Common myeloid progenitor, CD34-positive (primary cell): ENCODE measurements around the gene RUNX2.

Experiments used
- CTCF ChIA-PET: fragments of 350-600 bp; sonication (Branson Sonifier 250); formaldehyde crosslinking; loops from one replicate; lab custom pipeline; 2021; ENCODE audit warnings: antibody characterized with exemption; lab: Charles Lee
- POLR2A ChIA-PET: fragments of 350-600 bp; sonication (Branson Sonifier 250); formaldehyde crosslinking; loops from one replicate; lab custom pipeline; 2021; ENCODE audit warnings: antibody characterized with exemption; lab: Charles Lee
- DNase-seq, 3 donors: peaks; one replicate each; pipeline versions ENCODE4 v3.0.0 to v3.0.0-alpha.2; 2013
- H3K27ac ChIP-seq, 2 experiments: 1 replicate in 1 of 2; 2 replicates in 1 of 2; pipeline ENCODE4 v1.7.0; 2013; ENCODE audit warnings: inconsistent platforms in 2 of 2, low read length in 2 of 2, mild to moderate bottlenecking in 2 of 2, low read depth in 1 of 2, moderate library complexity in 1 of 2; ENCODE audit not compliant: severe bottlenecking in 2 of 2, insufficient read depth in 1 of 2, poor library complexity in 1 of 2
- H3K27me3 ChIP-seq, 5 experiments: replicated peaks in 2 of 5; 1 replicate in 3 of 5; 2 replicates in 2 of 5; pipeline versions ENCODE4 v1.6.1 to v1.7.0; 2013; ENCODE audit warnings: low read length in 4 of 5, mild to moderate bottlenecking in 2 of 5, moderate library complexity in 2 of 5, inconsistent platforms in 1 of 5; ENCODE audit not compliant: insufficient read depth in 5 of 5, control insufficient read depth in 4 of 5
- H3K36me3 ChIP-seq, 4 experiments: 1 replicate in 2 of 4; 2 replicates in 2 of 4; pipeline versions ENCODE4 v1.6.1 to v1.7.0; 2013; ENCODE audit warnings: low read length in 3 of 4, control low read depth in 1 of 4, mild to moderate bottlenecking in 1 of 4; ENCODE audit not compliant: control insufficient read depth in 4 of 4, insufficient read depth in 4 of 4
- H3K4me1 ChIP-seq, 4 experiments: 1 replicate in 3 of 4; 2 replicates in 1 of 4; pipeline versions ENCODE4 v1.6.1 to v1.7.1; 2013; ENCODE audit warnings: low read length in 3 of 4, mild to moderate bottlenecking in 3 of 4, control low read depth in 1 of 4, inconsistent platforms in 1 of 4, moderate library complexity in 1 of 4; ENCODE audit not compliant: control insufficient read depth in 4 of 4, insufficient read depth in 4 of 4; ENCODE audit errors: control extremely low read depth in 1 of 4
- H3K4me3 ChIP-seq, 7 experiments: 1 replicate in 4 of 7; 2 replicates in 3 of 7; pipeline versions ENCODE4 v1.5.1 to v1.7.0; 2013; ENCODE audit warnings: mild to moderate bottlenecking in 7 of 7, low read length in 6 of 7, moderate library complexity in 6 of 7, inconsistent platforms in 2 of 7, low read depth in 2 of 7, control low read depth in 1 of 7; ENCODE audit not compliant: insufficient read depth in 4 of 7, control insufficient read depth in 1 of 7; ENCODE audit errors: extremely low read depth in 1 of 7
- H3K9me3 ChIP-seq, 5 experiments: 1 replicate in 4 of 5; 2 replicates in 1 of 5; pipeline versions ENCODE4 v1.6.1 to v1.7.1; 2013; ENCODE audit warnings: low read length in 4 of 5, mild to moderate bottlenecking in 2 of 5, inconsistent platforms in 1 of 5, low read depth in 1 of 5, moderate library complexity in 1 of 5; ENCODE audit not compliant: control insufficient read depth in 4 of 5, insufficient read depth in 2 of 5; ENCODE audit errors: control extremely low read depth in 1 of 5
- WGBS: methylation state at CpG from one replicate; pipeline ENCODE4 v1.1.5; 2013; ENCODE audit not compliant: insufficient coverage; 5-methylcytosine and 5-hydroxymethylcytosine counted together

Gene RUNX2

GRCh38 chr6:45479834-45480751, 152.0 kb downstream of the RUNX2 start:
- CTCF ChIA-PET, result interaction anchor here (1.0 kb wide), 1 partner anchor 234 kb away, joined by 3 read pairs; no protein-coding TSS in a partner anchor
- POLR2A ChIA-PET, result interaction anchor here (1.0 kb wide), 2 partner anchors 8 to 59 kb away, joined by 3 to 4 read pairs; no protein-coding TSS in a partner anchor
- H3K27me3 ChIP-seq, result no peaks in the 10 kb centered on the region
- DNase-seq, result peak in 2 of 3 donors; percentile 61 to 71
- peak overlapping the region in 1 of 2 experiments; percentile 28 for H3K27ac ChIP-seq
- no peaks in the 10 kb centered on the region for H3K9me3 ChIP-seq
- H3K36me3 ChIP-seq, result peaks cover 0 to 9% (median 2%) of the 10 kb centered on the region in 4 experiments
- H3K4me1 ChIP-seq, result peaks cover 9 to 41% (median 30%) of the 10 kb centered on the region in 4 experiments
- 58% methylated on average over 4 of the region's 7 CpGs for WGBS
- peak overlapping the region in 1 of 7 experiments; percentile 35 for H3K4me3 ChIP-seq

GRCh38 chr6:45480752-45481415, 152.8 kb downstream of the RUNX2 start:
- WGBS, result 69% methylated on average over 7 of the region's 7 CpGs
- H3K27me3 ChIP-seq, result no peaks in the 10 kb centered on the region
- POLR2A ChIA-PET, result interaction anchor here (1.0 kb wide), 2 partner anchors 8 to 60 kb away, joined by 3 to 4 read pairs; no protein-coding TSS in a partner anchor
- CTCF ChIA-PET, result interaction anchor here (1.0 kb wide), 1 partner anchor 234 kb away, joined by 3 read pairs; no protein-coding TSS in a partner anchor
- peak in 1 of 3 donors; percentile 27 for DNase-seq
- peaks cover 9 to 41% (median 30%) of the 10 kb centered on the region in 4 experiments for H3K4me1 ChIP-seq
- H3K27ac ChIP-seq, result peak overlapping the region in 1 of 2 experiments; percentile 28
- peak overlapping the region in 1 of 7 experiments; percentile 35 for H3K4me3 ChIP-seq
- no peaks in the 10 kb centered on the region for H3K9me3 ChIP-seq
- H3K36me3 ChIP-seq, result peaks cover 0 to 9% (median 2%) of the 10 kb centered on the region in 4 experiments

DNA sequence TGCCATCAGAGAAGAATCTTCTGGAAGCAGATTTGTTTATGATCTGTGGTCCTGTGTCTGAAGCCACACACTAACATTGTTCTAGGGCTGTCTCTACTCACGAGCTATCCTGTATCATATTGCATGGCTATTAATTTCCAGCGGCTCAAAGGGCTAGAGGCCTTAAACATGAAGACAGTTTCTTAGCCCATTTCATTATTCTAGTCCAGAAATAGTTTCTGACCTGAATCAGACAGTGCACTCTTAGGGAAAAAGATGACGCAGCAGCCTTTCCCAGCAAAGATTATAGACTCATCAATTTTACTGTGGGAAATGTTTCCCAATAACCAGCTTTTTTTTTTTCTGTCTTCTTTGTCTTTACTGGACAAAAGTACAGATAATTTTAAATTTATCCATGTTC, 154.9 kb downstream of the RUNX2 start:
- CTCF ChIA-PET, result interaction anchor here (0.9 to 1.4 kb wide), 3 partner anchors 10 to 22 kb away, joined by 3 to 4 read pairs (median 3); no protein-coding TSS in a partner anchor
- DNase-seq, result no peak
- Histone ChIP-seq H3K36me3 (peaks cover 0 to 11% (median 0%) of the 10 kb centered on the region in 4 experiments), H3K9me3 (no peaks in the 10 kb centered on the region), H3K4me3 (no peak overlapping the region), H3K27me3 (no peaks in the 10 kb centered on the region), H3K4me1 (peaks cover 12 to 41% (median 25%) of the 10 kb centered on the region in 4 experiments), H3K27ac (no peak overlapping the region)
- POLR2A ChIA-PET, result interaction anchor here (0.6 kb wide), 1 partner anchor 80 kb away, joined by 4 read pairs; no protein-coding TSS in a partner anchor
- 94% methylated on average over 3 of the region's 3 CpGs for WGBS

GRCh38 chr6:45483501-45483900, 155.4 kb downstream of the RUNX2 start:
- peaks cover 10 to 39% (median 24%) of the 10 kb centered on the region in 4 experiments for H3K4me1 ChIP-seq
- no peak for DNase-seq
- 100% methylated on average over 4 of the region's 5 CpGs for WGBS

DNA sequence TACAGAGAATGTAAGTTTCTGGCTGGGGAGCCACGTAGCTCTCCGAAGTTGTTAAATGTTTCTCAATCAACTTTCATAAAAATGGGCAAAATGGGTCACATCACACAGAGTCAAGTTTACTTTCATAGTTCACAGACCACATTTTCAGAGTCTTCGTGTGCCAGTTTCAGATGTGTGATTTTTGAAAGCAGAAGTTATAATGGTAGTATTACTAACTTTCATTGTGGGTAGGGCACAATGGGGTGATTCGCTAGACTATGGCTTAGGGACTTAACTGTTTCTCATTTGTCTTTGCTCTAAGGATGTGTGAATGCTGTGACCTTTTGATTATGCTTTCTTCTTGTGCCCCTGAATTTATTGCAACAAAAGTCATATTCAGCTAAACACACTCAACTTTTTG, 158.6 kb downstream of the RUNX2 start:
- Histone ChIP-seq H3K4me1 (peaks cover 3 to 21% (median 9%) of the 10 kb centered on the region in 4 experiments), H3K9me3 (no peaks in the 10 kb centered on the region), H3K27me3 (no peaks in the 10 kb centered on the region), H3K4me3 (no peak overlapping the region), H3K36me3 (peaks cover 0 to 24% (median 4%) of the 10 kb centered on the region in 4 experiments), H3K27ac (no peak overlapping the region)
- POLR2A ChIA-PET, result no interaction called here
- peak in 2 of 3 donors; percentile 57 to 59 for DNase-seq
- CTCF ChIA-PET, result interaction anchor here (1.2 kb wide), 1 partner anchor 61 kb away, joined by 3 read pairs; no protein-coding TSS in a partner anchor
- 100% methylated on average over 2 of the region's 4 CpGs for WGBS

More at GRCh38 chr6:45483501-45483900, 155.4 kb downstream of the RUNX2 start:
- H3K4me3 ChIP-seq, result no peak overlapping the region
- ChIA-PET CTCF (interaction anchor here (1.3 to 1.4 kb wide), 2 partner anchors 12 to 21 kb away, joined by 3 to 4 read pairs; no protein-coding TSS in a partner anchor), POLR2A (no interaction called here)
- H3K27me3 ChIP-seq, result no peaks in the 10 kb centered on the region
- no peak overlapping the region for H3K27ac ChIP-seq
- no peaks in the 10 kb centered on the region for H3K9me3 ChIP-seq
- H3K36me3 ChIP-seq, result peaks cover 0 to 13% (median 0%) of the 10 kb centered on the region in 4 experiments

DNA sequence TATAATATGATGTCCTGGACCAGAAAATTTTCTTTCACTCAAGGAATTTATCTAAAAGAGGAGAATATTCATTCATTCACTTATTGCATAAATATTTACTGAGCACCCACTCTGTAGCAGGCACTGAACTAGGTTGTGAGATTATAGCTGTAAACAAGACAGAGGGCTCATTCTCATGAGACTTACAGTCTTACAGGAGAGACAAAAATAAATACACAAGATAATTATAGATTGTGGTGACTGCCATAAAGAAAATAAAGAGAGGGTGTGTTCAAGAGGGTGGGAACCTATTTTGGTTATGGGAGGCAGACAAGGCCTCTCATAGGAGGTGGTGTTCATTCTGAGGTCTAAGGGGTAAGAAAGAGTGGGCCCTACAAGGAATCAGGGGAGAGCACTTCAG, 159.5 kb downstream of the RUNX2 start:
- no peak overlapping the region for H3K4me3 ChIP-seq
- H3K9me3 ChIP-seq, result no peaks in the 10 kb centered on the region
- peaks cover 3 to 21% (median 10%) of the 10 kb centered on the region in 4 experiments for H3K4me1 ChIP-seq
- H3K27me3 ChIP-seq, result no peaks in the 10 kb centered on the region
- H3K36me3 ChIP-seq, result peaks cover 4 to 32% (median 9%) of the 10 kb centered on the region in 4 experiments
- DNase-seq, result no peak
- no peak overlapping the region for H3K27ac ChIP-seq
- POLR2A ChIA-PET, result interaction anchor here (0.6 kb wide), 1 partner anchor 23 kb away, joined by 3 read pairs; no protein-coding TSS in a partner anchor
- CTCF ChIA-PET, result no interaction called here
